GM12878 (cell line): ENCODE data around the gene MTHFD1. TPM values are rescaled to one million over a fixed set of nuclear protein-coding genes. Genes with fewer than 3 reads are reported as not detected.
A peak's percentile ranks its signal among the peaks of the same experiment; 100 is the strongest.

Experiments used
- ATAC-seq: fragments of 200-7000 bp; cut with Tn5 transposase; 3 replicates; pipeline ENCODE4 v1.9.1; 2020; ENCODE audit warnings: mild to moderate bottlenecking, moderate library complexity
- BruUV-seq: library from RNA; stranded (reverse); fragments of 400-500 nt; replicated peaks from 2 replicates; lab custom pipeline; 2021; lab: Mats Ljungman, UMichigan
- CTCF ChIA-PET: fragments of 300-600 bp; sonication (Branson Sonifier 250); formaldehyde crosslinking; extraction: SDS; loops from one replicate; lab custom pipeline; 2021; ENCODE audit warnings: inconsistent platforms; lab: Yijun Ruan, JAX
- POLR2A ChIA-PET: fragments of 350-600 bp; formaldehyde crosslinking; extraction: SDS; loops from one replicate; lab custom pipeline; 2021; ENCODE audit warnings: inconsistent platforms; lab: Charles Lee
- RAD21 ChIA-PET: fragments of 300-600 bp; sonication (Branson Sonifier 250); formaldehyde crosslinking; loops from one replicate; lab custom pipeline; 2023; ENCODE audit warnings: antibody characterized with exemption; ENCODE audit not compliant: unreplicated experiment; lab: Charles Lee
- SMC1A ChIA-PET: fragments of 300-600 bp; sonication (Branson Sonifier 250); formaldehyde crosslinking; loops from one replicate; lab custom pipeline; 2023; ENCODE audit not compliant: unreplicated experiment, uncharacterized antibody; lab: Charles Lee
- DNase-seq: peaks from one replicate; pipeline ENCODE4 v3.0.0-alpha.2; 2011; ENCODE audit warnings: low read depth, low spot score
- FAIRE-seq: peaks from 3 replicates; lab custom pipeline; 2011; peaks lifted over from hg19 to GRCh38; lab: Jason Lieb, UNC
- H2AFZ ChIP-seq: 2 replicates; pipeline ENCODE4 v1.6.0; 2011; ENCODE audit warnings: low read depth, low read length, control low read depth; ENCODE audit not compliant: control insufficient read depth
- H3K27ac ChIP-seq: 2 replicates; pipeline ENCODE4 v1.5.1; 2011; ENCODE audit warnings: control low read depth; ENCODE audit not compliant: control insufficient read depth, insufficient read depth
- H3K27me3 ChIP-seq, 2 experiments: replicated peaks in 1 of 2; 2 replicates each; pipeline versions ENCODE4 v1.6.0 to v1.6.1; 2011; ENCODE audit warnings: low read length in 1 of 2; ENCODE audit not compliant: control insufficient read depth in 2 of 2, insufficient read depth in 2 of 2
- H3K36me3 ChIP-seq, 2 experiments: 2 replicates each; pipeline ENCODE4 v1.5.1; 2011; ENCODE audit warnings: low read length in 1 of 2; ENCODE audit not compliant: control insufficient read depth in 2 of 2, insufficient read depth in 2 of 2
- H3K4me1 ChIP-seq: 2 replicates; pipeline ENCODE4 v1.6.1; 2011; ENCODE audit warnings: mild to moderate bottlenecking, low read length, moderate library complexity, mixed read lengths; ENCODE audit not compliant: control insufficient read depth, insufficient read depth
- H3K4me2 ChIP-seq: 2 replicates; pipeline ENCODE4 v1.6.0; 2011; ENCODE audit warnings: control low read depth; ENCODE audit not compliant: control insufficient read depth, insufficient read depth
- H3K4me3 ChIP-seq: fragments of 200-600 bp; sonication (generic); 2 replicates; pipeline ENCODE4 v1.5.1; 2016
- H3K79me2 ChIP-seq: 2 replicates; pipeline ENCODE4 v1.6.0; 2011; ENCODE audit warnings: low read length; ENCODE audit not compliant: control insufficient read depth, insufficient read depth
- H3K9ac ChIP-seq: 2 replicates; pipeline ENCODE4 v1.8.0; 2011; ENCODE audit warnings: low read length, control low read depth, mixed read lengths; ENCODE audit not compliant: control insufficient read depth, insufficient read depth
- H3K9me3 ChIP-seq: replicated peaks from 3 replicates; pipeline ENCODE4 v1.5.1; 2011; ENCODE audit warnings: mild to moderate bottlenecking, low read length; ENCODE audit not compliant: control insufficient read depth, insufficient read depth
- H4K20me1 ChIP-seq: 2 replicates; pipeline ENCODE4 v1.6.0; 2011; ENCODE audit not compliant: control insufficient read depth, insufficient read depth
- ATF7 ChIP-seq: fragments of 450-650 bp; IDR thresholded peaks from 2 replicates; pipeline ENCODE4 v1.6.1; 2016; ENCODE audit warnings: low read depth, mild to moderate bottlenecking
- CEBPB ChIP-seq, 2 experiments: fragments of 150-350 bp in 1 of 2; IDR thresholded peaks; 2 replicates each; pipeline ENCODE4 v1.6.1; 2012 to 2014; ENCODE audit warnings: low read depth in 2 of 2, low read length in 2 of 2, borderline replicate concordance in 1 of 2, inconsistent platforms in 1 of 2
- IRF4 ChIP-seq: IDR thresholded peaks from 2 replicates; pipeline ENCODE4 v1.6.1; 2011; ENCODE audit warnings: low read depth, low read length
- KLF5 ChIP-seq: fragments of 450-650 bp; IDR thresholded peaks from 2 replicates; pipeline ENCODE4 v1.6.1; 2014; ENCODE audit warnings: mild to moderate bottlenecking; ENCODE audit not compliant: partially characterized antibody
- MEF2B ChIP-seq: fragments of 450-650 bp; IDR thresholded peaks from 2 replicates; pipeline ENCODE4 v1.6.1; 2018; ENCODE audit warnings: mild to moderate bottlenecking, moderate library complexity; ENCODE audit not compliant: partially characterized antibody, poor library complexity, severe bottlenecking
- NBN ChIP-seq: fragments of 450-650 bp; IDR thresholded peaks from 2 replicates; pipeline ENCODE4 v1.6.1; 2016
- PAX5 ChIP-seq: IDR thresholded peaks from 2 replicates; pipeline ENCODE4 v1.6.1; 2011; ENCODE audit warnings: low read depth, low read length, borderline replicate concordance
- POU2F2 ChIP-seq: IDR thresholded peaks from 3 replicates; pipeline ENCODE4 v1.6.1; 2011; ENCODE audit warnings: low read depth, mild to moderate bottlenecking, low read length, borderline replicate concordance
- TCF12 ChIP-seq: IDR thresholded peaks from 2 replicates; pipeline ENCODE4 v1.6.1; 2011; ENCODE audit warnings: low read depth, mild to moderate bottlenecking, low read length
- ZNF384 ChIP-seq: IDR thresholded peaks from 2 replicates; pipeline ENCODE4 v1.6.1; 2012; ENCODE audit warnings: low read depth, mild to moderate bottlenecking, low read length, improper control_type of control experiment, borderline replicate concordance
- WGBS: methylation state at CpG from one replicate; pipeline ENCODE4 v1.1.6; 2016; ENCODE audit warnings: low lambda C conversion rate; ENCODE audit not compliant: insufficient replicate concordance, insufficient coverage; ENCODE audit errors: missing lambda C conversion rate; 5-methylcytosine and 5-hydroxymethylcytosine counted together
- in situ Hi-C: fragments of 300-500 bp; cut with MboI; formaldehyde crosslinking; loops from 9 replicates; pipeline ENCODE4 v1.14.3; 2018; ENCODE audit warnings: mixed read lengths
- intact Hi-C: fragments of 100-400 bp; cut with micrococcal nuclease; formaldehyde crosslinking; loops from one replicate; pipeline ENCODE4 v1.14.2; 2022; ENCODE audit not compliant: unreplicated experiment
- polyA plus RNA-seq, 11 experiments: library from polyadenylated mRNA; depleted of rRNA in 4 of 11; unstranded in 6 of 11; stranded (reverse) in 5 of 11; fragments of >200 nt; fragmentation: Nextera tagmentation in 4 of 11; fragmentation: Illumina TruSeq in 1 of 11; extraction: Ambion mirVana in 4 of 11; extraction: Trizol in 1 of 11; gene quantifications; 1 replicate in 1 of 11; 2 replicates in 10 of 11; pipeline versions ENCODE4 v1.2.1 to v1.2.3, GENCODE V29; 2011 to 2016; ENCODE audit warnings: inconsistent platforms in 2 of 11, missing spikeins in 2 of 11, low read depth in 1 of 11
- total RNA-seq, 4 experiments: library from RNA; depleted of rRNA in 3 of 4; stranded (reverse); fragments of >200 nt in 3 of 4; fragmentation: Illumina TruSeq in 1 of 4; extraction: Trizol in 1 of 4; gene quantifications; 2 replicates each; pipeline versions ENCODE4 v1.2.1 to v1.2.3, GENCODE V29; 2013 to 2021
- TF ChIP-seq, protein P1 (sequence below): IDR thresholded peaks from 2 replicates; pipeline ENCODE4 v1.6.1; 2012; ENCODE audit warnings: low read depth, low read length, improper control_type of control experiment

The MTHFD1 gene
- total and polyA plus RNA-seq, 10 of the 15 experiments (the other 5 are each of a cell fraction or from before 2014, with no cell fraction given) = 99.3 to 310 (median 173) TPM

DNA sequence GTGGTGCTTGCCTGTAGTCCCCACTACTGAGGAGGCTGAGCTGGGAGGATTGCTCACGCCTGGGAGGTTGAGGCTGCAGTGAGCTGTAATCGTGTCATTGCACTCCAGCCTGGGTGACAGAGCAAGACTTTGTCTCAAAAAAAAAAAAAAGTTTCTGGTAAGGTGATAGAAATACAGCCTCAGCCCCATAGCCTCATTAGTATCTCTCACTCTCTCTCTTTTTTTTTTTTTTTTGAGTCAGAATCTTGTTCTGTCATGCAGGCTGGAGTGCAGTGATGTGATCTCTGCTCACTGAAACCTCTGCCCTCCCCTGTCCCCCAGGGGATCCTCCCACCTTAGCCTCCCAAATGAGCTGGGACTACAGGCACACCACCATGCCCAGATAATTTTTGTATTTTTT, 19.2 kb downstream of the MTHFD1 start:
- ChIA-PET POLR2A (interaction anchor here (0.7 to 2.4 kb wide), 5 partner anchors 9 to 70 kb away, joined by 3 to 12 read pairs (median 4); partner anchors contain the start of gene MTHFD1), RAD21 (interaction anchor here (0.7 to 1.5 kb wide), 5 partner anchors 10 to 173 kb away, joined by 3 to 5 read pairs (median 3); no protein-coding TSS in a partner anchor), CTCF (interaction anchor here (1.0 to 1.3 kb wide), 3 partner anchors 11 to 59 kb away, joined by 3 to 4 read pairs (median 3); no protein-coding TSS in a partner anchor), SMC1A (interaction anchor here (0.8 to 5.1 kb wide), 5 partner anchors 9 to 222 kb away, joined by 3 to 29 read pairs (median 3); no protein-coding TSS in a partner anchor)
- Histone ChIP-seq H3K9me3 (no peaks in the 10 kb centered on the region), H4K20me1 (no peaks in the 10 kb centered on the region), H3K27ac (no peak overlapping the region), H3K4me3 (no peak overlapping the region), H3K4me1 (peaks cover 9% of the 10 kb centered on the region), H3K36me3 (peaks cover 5 to 31% of the 10 kb centered on the region in 2 experiments), H2AFZ (no peak overlapping the region), H3K27me3 (no peaks in the 10 kb centered on the region), H3K4me2 (no peak overlapping the region), H3K9ac (no peak overlapping the region), H3K79me2 (peaks cover 36% of the 10 kb centered on the region)
- WGBS = 27% methylated on average over 2 of the region's 2 CpGs
- TF ChIP-seq MEF2B = peak; percentile 33
- peak; percentile 72 for TF ChIP-seq ZNF384
- no peak for TF ChIP-seq TCF12
- TF ChIP-seq IRF4 = no peak
- no peak for TF ChIP-seq POU2F2
- peak; percentile 34; the same call in 1 of the 2 replicates for TF ChIP-seq ATF7
- no peak for TF ChIP-seq PAX5
- TF ChIP-seq NBN = 0 out of 2 replicates have a peak, but pooled peaks have one; percentile 25
- TF ChIP-seq, protein P1, sequence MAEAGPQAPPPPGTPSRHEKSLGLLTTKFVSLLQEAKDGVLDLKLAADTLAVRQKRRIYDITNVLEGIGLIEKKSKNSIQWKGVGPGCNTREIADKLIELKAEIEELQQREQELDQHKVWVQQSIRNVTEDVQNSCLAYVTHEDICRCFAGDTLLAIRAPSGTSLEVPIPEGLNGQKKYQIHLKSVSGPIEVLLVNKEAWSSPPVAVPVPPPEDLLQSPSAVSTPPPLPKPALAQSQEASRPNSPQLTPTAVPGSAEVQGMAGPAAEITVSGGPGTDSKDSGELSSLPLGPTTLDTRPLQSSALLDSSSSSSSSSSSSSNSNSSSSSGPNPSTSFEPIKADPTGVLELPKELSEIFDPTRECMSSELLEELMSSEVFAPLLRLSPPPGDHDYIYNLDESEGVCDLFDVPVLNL = no peak
- TF ChIP-seq KLF5 = no peak
- TF ChIP-seq CEBPB (IDR thresholded peaks at IDR 0.05; ENCODE audit: borderline replicate concordance in 1 of 2, low read depth in 2 of 2, low read length in 2 of 2) = no peak
- ATAC-seq = peak; percentile 67
- intact Hi-C loops = no loop called here
- BruUV-seq = no TSS peak
- no peak for DNase-seq
- no peak for FAIRE-seq
- in situ Hi-C loops = no loop called here
